PC-3 (cell line): Measurements from ENCODE around the gene BTBD17.

ENCODE experiments used
- CTCF ChIP-seq: fragments of 300-600 bp; sonication (generic); conservative IDR thresholded peaks from 2 replicates; pipeline ENCODE4 v1.5.1; 2017; ENCODE audit warnings: antibody characterized with exemption, low read depth, mild to moderate bottlenecking, low read length
- EZH2 ChIP-seq: fragments of 300-600 bp; sonication (generic); IDR thresholded peaks from one replicate; pipeline ENCODE4 v1.6.1; 2017; ENCODE audit warnings: antibody characterized with exemption, mild to moderate bottlenecking, low read length; ENCODE audit not compliant: unreplicated experiment
- EZH2phosphoT487 ChIP-seq: fragments of 300-600 bp; sonication (generic); IDR thresholded peaks from 2 replicates; pipeline ENCODE4 v1.6.1; 2018; ENCODE audit warnings: mild to moderate bottlenecking, antibody characterized with exemption, low read length, borderline replicate concordance

DNA sequence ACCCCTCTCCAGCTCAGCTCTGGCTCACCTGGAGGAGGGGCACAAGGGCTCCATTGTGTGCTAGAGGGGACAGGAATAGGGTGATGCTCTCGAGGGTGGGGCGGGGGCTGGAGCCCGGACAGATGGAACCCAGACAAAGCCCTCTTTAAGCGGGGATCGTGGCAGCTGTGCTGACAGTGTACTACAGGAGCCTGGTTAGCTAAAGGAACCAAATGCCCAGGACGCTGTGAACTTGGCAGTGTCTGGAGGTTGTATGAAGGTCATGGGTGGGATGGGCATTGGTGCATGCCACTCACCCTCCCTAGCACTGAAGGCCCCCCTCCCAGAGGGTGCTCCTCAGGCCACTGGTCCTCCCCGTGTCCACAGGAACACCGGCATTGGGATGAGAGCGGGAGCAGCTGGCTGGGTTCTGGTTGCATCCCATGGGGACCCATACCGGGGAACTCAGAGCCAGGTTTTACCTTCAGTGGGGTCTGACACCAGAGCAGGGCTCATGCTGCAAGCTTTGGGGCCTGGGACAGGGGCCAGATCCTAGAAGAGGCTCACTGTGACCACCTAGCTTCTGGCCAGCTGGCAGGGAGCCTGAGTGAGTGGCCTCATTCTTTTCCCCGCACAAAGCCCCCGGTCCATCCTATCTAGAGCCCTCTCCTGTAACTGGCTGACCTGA lies 23.7 kb downstream of the BTBD17 start:
- TF ChIP-seq EZH2 (no peak), CTCF (no peak), EZH2phosphoT487 (no peak)
